Right lobe of liver (tissue), 6 donors: ENCODE measurements around the gene MYO1F. TPM values are rescaled to one million over a fixed set of nuclear protein-coding genes. Genes with fewer than 3 reads are reported as not detected.
A peak's percentile ranks its signal among the peaks of the same experiment; 100 is the strongest.

ENCODE experiments used
- ATAC-seq, 4 donors: fragments of 200-7000 bp; cut with Tn5 transposase; one replicate each; pipeline ENCODE4 v1.9.1; 2020; ENCODE audit warnings: mild to moderate bottlenecking in 4 of 4, moderate library complexity in 4 of 4
- DNase-seq, 3 donors: peaks; one replicate each; pipeline ENCODE4 v3.0.0-alpha.2; 2020
- H3K27ac ChIP-seq, 3 donors: fragments of 200-600 bp; one replicate each; pipeline ENCODE4 v1.8.0; 2022
- H3K27me3 ChIP-seq, 2 donors: fragments of 200-600 bp; one replicate each; pipeline ENCODE4 v1.8.0; 2022
- H3K36me3 ChIP-seq, 4 donors: fragments of 200-600 bp; sonication (generic) in 1 of 4; one replicate each; pipeline versions ENCODE4 v1.5.1 to v1.8.0; 2017 to 2022; ENCODE audit warnings: control low read depth in 1 of 4
- H3K4me1 ChIP-seq, 4 donors: fragments of 200-600 bp; sonication (generic) in 1 of 4; one replicate each; pipeline versions ENCODE4 v1.5.1 to v1.8.0; 2017 to 2022; ENCODE audit warnings: control low read depth in 1 of 4
- H3K4me3 ChIP-seq, 3 donors: fragments of 200-600 bp; one replicate each; pipeline ENCODE4 v1.8.0; 2022
- H3K9me3 ChIP-seq, 4 donors: fragments of 200-600 bp; sonication (generic) in 1 of 4; one replicate each; pipeline versions ENCODE4 v1.5.1 to v1.8.0; 2017 to 2022; ENCODE audit warnings: control low read depth in 1 of 4
- CTCF ChIP-seq, 4 donors: fragments of 200-600 bp in 3 of 4; fragments of 450-650 bp in 1 of 4; IDR thresholded peaks; one replicate each; pipeline versions ENCODE4 v1.5.1 to v1.8.0; 2016 to 2022; ENCODE audit warnings: antibody characterized with exemption in 4 of 4, mild to moderate bottlenecking in 2 of 4
- POLR2A ChIP-seq: fragments of 450-650 bp; IDR thresholded peaks from one replicate; pipeline ENCODE4 v1.6.1; 2017; ENCODE audit warnings: antibody characterized with exemption, mild to moderate bottlenecking
- WGBS: methylation state at CpG from one replicate; pipeline ENCODE4 v1.1.6; 2018; ENCODE audit warnings: low coverage, low lambda C conversion rate; ENCODE audit not compliant: insufficient coverage; ENCODE audit errors: missing lambda C conversion rate; 5-methylcytosine and 5-hydroxymethylcytosine counted together
- intact Hi-C, 2 donors: fragments of 100-400 bp; cut with DNase I; formaldehyde crosslinking; loops; one replicate each; pipeline versions ENCODE4 v1.11.2 to v1.14.1; 2022
- total RNA-seq, 6 experiments: library from RNA; depleted of rRNA in 2 of 6; stranded (reverse); fragments of >200 nt in 2 of 6; fragmentation: NEBNext Ultra II Directional in 3 of 6; extraction: Animal tissue kit (Norgen Biotek cat#: 25700) in 3 of 6; gene quantifications; one replicate each; pipeline versions ENCODE4 v1.1.0 to v1.2.4, GENCODE V29; 2016 to 2023
- donor health status: DM: no; HTN: yes; CAD: no.
- donor health status: DM: no; HTN: no; CAD: no.
- donor health status: DM: no; HTN: no; CAD: no.
- donor health status: DM: no; HTN: yes; CAD: no.
- donor health status: DM: no; HTN: yes; CAD: no.

MYO1F gene
- total RNA-seq, 6 experiments from 2014 or later: 7.9 to 21.5 (median 10.2) TPM

DNA sequence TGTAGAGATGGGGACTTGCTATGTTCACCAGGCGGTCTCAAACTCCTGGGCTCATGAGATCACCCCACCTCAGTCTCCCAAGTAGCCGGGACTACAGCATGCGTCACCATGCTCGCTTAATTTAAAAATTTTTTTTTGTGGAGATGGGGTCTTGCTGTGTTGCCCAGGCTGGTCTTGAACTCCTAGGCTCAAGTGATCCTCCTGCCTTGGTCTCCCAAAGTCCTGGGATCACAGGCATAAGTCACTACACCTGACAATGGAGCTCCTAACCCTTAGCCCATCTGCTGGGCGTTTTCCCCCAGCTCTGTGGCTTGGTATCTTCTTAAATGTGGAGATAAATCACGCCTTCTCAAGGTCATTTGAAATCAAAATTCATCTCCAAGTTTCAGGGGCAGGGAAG is 39.6 kb upstream of the MYO1F start:
- ATAC-seq (no peak), DNase-seq (no peak)
- Histone ChIP-seq H3K27ac (no peak overlapping the region), H3K9me3 (no peaks in the 10 kb centered on the region), H3K36me3 (no peaks in the 10 kb centered on the region), H3K27me3 (no peaks in the 10 kb centered on the region), H3K4me1 (peaks cover 0 to 10% (median 0%) of the 10 kb centered on the region in 4 donors), H3K4me3 (no peak overlapping the region)
- WGBS: 84% methylated on average over 6 of the region's 6 CpGs
- no peak for TF ChIP-seq POLR2A
- no peak for TF ChIP-seq CTCF (IDR thresholded peaks at IDR 0.05)
- intact Hi-C loops: no loop called here

DNA sequence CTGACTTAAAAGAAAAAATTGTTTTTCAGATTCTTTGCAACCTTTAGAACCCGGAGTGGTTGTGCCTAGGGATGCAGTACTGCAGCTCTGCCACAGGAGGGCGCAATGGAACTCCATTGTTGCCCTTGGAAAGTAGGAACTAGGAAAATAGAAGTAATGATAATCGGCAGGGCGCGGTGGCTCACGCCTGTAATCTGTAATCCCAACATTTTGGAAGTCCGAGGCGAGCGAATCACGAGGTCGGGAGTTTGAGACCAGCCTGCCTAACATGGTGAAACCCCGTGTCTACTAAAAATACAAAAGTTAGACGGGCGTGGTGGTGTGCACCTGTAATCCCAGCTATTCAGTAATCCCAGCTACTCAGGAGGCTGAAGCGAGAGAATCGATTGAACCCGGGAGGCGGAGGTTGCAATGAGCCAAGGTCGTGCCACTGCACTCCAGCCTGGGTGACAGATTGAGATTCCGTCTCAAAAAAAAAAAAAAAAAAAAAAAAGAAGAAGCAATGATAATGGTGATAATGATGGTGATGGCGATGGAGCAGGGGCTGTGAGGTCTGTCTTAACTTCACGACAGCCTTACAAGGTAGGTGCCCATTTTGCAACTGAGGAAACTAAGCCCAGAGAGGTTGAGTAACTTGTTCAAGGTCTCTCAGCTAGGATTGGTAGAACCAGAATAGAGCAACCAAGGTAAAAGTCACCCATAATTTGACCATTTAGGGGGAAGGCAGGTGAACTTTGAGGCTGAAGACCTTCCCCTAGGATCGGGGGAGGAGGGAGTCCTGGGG is 38.8 kb upstream of the MYO1F start:
- peak; percentile 90 to 98 (median 97) for TF ChIP-seq CTCF (IDR thresholded peaks at IDR 0.05)
- TF ChIP-seq POLR2A: no peak
- ATAC-seq (peak; percentile 85 to 96 (median 89)), DNase-seq (peak; percentile 69 to 78 (median 69))
- peaks cover 0 to 10% (median 0%) of the 10 kb centered on the region in 4 donors for H3K4me1 ChIP-seq
- H3K9me3 ChIP-seq: no peaks in the 10 kb centered on the region
- no peaks in the 10 kb centered on the region for H3K36me3 ChIP-seq
- H3K27me3 ChIP-seq: no peaks in the 10 kb centered on the region
- no peak overlapping the region for H3K27ac ChIP-seq
- 8% methylated on average over 22 of the region's 23 CpGs for WGBS
- peak overlapping the region in 2 of 3 donors; percentile 24 to 28 for H3K4me3 ChIP-seq
- intact Hi-C loops: no loop called here

DNA sequence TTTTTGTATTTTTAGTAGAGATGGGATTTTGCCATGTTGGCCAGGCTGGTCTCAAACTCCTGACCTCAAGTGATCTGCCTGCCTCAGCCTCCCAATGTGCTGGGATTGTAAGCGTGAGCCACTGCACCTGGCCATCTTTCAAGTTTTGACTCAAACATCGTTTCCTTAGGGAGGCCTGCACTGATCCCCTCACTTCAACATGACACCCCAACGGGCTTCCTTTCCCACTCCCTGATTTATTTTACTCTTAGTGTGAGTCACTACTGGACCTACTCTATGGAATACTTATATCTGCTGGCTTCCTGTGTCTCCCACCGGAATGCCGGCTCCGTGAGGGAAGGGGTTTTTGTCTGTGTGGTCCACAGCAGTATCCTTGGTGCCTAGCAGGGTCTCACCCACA is 37.8 kb upstream of the MYO1F start:
- intact Hi-C loops: no loop called here
- Histone ChIP-seq H3K4me3 (no peak overlapping the region), H3K9me3 (no peaks in the 10 kb centered on the region), H3K36me3 (no peaks in the 10 kb centered on the region), H3K4me1 (peaks cover 0 to 10% (median 0%) of the 10 kb centered on the region in 4 donors), H3K27ac (no peak overlapping the region), H3K27me3 (no peaks in the 10 kb centered on the region)
- DNase-seq: no peak
- no peak for TF ChIP-seq POLR2A
- TF ChIP-seq CTCF (IDR thresholded peaks at IDR 0.05): no peak
- no peak for ATAC-seq
- WGBS: 58% methylated on average over 6 of the region's 6 CpGs

DNA sequence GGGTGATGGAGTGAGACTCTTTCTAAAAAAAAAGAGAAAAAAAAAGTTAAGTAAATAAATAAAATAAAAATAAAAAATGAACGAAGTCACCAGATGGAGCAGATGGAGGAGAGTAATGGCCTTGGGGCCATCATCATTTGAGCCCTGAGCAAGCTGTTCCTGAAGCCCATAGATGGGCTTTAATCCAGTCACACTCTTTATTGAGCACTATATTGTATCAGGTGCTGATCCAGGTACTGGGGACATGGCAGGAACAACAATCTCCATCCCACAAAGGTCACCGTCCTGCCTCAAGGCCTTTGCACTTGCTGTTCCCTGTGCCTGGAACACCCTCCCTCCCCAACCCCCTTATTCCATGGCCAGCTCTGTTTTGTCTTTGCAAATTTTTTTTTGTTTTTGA is 37.2 kb upstream of the MYO1F start:
- Histone ChIP-seq H3K27ac (no peak overlapping the region), H3K27me3 (no peaks in the 10 kb centered on the region), H3K4me3 (no peak overlapping the region), H3K36me3 (no peaks in the 10 kb centered on the region), H3K4me1 (peaks cover 0 to 10% (median 0%) of the 10 kb centered on the region in 4 donors), H3K9me3 (no peaks in the 10 kb centered on the region)
- no peak for TF ChIP-seq POLR2A
- TF ChIP-seq CTCF (IDR thresholded peaks at IDR 0.05): no peak
- 89% methylated on average over 1 of the region's 2 CpGs for WGBS
- DNase-seq (no peak), ATAC-seq (no peak)
- intact Hi-C loops: no loop called here
